ENCODE results near the gene EFHD1.

The EFHD1 gene, protein sequence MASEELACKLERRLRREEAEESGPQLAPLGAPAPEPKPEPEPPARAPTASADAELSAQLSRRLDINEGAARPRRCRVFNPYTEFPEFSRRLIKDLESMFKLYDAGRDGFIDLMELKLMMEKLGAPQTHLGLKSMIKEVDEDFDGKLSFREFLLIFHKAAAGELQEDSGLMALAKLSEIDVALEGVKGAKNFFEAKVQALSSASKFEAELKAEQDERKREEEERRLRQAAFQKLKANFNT

DNA sequence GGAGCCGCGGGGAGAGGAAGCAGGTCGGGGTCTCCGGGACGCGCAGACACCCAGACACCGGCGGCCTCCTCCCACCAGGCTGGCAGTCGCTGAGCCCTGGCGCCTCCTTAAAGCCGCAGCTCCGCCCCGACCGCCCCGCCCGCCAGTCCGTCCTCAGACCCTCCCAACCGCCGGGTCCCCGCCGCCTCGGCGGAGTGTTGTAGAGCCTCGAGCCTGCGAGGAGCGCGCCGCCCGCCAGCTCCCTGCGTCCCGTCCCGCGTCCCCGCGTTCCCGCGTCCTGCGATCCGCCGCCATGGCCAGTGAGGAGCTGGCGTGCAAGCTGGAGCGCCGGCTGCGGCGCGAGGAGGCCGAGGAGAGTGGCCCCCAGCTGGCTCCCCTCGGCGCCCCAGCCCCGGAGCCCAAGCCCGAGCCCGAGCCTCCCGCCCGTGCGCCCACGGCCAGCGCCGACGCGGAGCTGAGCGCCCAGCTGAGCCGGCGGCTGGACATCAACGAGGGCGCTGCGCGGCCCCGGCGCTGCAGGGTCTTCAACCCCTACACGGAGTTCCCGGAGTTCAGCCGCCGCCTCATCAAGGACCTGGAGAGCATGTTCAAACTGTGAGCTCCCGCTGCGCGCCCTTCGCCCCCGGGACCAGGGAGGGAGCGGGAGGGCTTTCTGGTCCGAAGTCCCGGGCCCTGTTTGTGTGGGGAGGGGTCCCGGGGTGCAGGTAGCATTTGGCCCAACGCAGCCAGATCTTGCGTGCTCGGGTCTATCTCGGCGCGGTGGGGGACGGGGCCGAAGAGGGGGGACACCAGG, at the start of gene EFHD1:
Gene EFHD1 (plus strand): TSS at position 192 of the 793 bp plus-strand sequence. CDS start 101 bp downstream, at position 293.
- DNase-seq: peak; percentile 84

DNA sequence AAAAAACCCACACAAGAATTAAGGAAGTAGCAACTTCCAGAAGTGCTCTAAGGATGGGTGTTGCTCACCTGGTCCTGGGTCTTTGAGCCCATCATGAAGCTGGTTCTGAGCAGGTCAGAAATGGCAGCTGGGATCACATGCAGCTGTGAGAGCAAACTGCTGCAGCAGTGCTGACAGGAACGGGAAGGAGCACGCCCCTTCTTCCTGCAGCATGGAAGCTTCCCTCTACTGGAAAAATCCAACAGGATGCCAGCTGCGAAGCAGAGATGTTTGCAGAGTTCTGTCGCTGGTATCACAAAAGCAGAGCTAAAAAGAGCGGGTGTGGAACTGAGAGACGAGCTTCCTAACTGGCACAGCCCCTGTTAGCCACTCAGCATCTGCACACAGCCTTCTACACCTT, 49.2 kb upstream of the EFHD1 start:
- peak; percentile 22 for DNase-seq

DNA sequence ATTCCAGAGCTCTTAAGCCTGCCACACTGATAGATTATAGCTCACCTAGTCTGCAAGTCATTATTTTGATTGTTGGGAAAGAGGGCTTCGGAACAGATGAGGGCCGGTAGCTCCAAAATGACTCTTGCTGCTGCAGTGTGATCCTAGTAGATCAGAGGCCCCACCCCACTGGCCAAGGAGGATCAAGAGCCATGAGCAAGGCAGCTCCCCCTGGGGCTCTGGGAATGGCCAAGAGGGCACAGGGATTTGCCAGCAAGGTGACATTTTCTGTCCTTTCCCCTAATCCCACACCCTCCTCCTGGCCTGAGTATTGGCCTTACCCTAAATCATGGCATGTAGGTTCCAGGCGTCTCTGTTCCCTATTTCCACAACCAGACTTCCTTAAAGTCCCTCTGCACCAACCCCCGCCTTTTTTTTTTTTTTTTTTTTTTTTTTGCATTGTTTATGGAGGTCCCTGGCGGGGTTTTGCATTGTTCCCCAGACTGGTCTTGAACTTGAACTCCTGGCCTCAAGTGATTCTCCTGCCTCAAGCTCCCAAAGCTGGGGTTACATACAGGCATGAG, 46.4 kb upstream of the EFHD1 start:
- DNase-seq: no peak

GRCh38 chr2:232587512-232587911, 45.9 kb upstream of the EFHD1 start:
- DNase-seq: no peak

DNA sequence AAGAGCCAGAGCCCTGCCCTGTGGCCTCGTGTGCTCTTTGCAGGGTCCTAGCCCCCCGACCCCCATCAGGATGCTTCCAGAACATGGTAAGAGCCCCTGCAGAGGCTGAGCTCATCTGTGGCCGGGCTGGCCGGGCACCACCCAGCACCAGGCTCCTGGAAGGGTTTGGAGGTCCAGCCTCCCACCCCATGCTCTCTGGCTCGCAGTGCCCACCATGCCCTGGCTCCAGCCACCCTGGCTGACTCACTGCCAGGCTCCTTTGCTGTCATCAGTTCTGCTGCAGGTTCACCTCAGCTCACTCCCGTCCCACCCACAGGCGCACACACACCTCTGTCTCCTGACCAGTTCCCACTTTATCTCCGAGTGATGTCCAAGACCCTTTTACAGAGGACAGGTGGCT, 45.4 kb upstream of the EFHD1 start:
- DNase-seq: no peak

DNA sequence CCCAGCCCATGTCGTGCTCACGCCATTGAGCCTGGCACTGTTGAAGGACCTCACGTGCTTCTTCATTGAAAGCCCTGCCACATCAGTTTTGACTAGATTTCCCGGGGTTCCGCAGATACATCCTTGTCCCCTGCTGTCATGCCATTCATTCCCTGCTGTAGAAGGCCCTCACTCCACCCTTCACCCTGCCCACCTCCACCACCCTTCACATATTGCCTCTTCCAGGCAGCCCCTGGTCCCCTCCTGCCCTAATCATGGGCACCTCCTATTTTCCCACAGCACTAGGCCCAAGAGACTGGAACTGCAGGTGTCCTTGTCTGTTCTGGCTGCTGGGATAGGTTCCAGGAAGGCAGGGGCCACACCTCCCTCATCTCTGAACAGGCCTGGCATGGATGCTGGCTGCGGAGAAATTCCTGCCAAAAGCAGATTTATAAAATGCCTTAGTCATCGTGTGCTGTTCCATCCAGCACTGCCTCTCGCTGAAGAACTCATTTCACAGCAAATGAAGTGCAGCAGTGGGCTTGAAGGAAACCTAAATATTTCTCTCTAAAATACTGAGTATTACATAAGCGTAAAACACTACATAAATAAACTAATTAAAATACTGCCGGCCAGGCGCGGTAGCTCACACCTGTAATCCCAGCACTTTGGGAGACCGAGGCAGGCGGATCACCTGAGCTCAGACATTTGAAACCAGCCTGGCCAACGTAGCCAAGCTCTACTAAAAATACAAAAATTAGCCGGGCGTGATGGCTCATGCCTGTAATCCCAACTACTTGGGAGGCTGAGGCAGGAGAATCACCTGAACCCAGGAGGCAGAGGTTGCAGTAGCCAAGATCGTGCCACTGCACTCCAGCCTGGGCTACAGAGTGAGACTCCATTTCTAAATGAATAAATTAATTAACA, 44.5 kb upstream of the EFHD1 start:
- DNase-seq: no peak

DNA sequence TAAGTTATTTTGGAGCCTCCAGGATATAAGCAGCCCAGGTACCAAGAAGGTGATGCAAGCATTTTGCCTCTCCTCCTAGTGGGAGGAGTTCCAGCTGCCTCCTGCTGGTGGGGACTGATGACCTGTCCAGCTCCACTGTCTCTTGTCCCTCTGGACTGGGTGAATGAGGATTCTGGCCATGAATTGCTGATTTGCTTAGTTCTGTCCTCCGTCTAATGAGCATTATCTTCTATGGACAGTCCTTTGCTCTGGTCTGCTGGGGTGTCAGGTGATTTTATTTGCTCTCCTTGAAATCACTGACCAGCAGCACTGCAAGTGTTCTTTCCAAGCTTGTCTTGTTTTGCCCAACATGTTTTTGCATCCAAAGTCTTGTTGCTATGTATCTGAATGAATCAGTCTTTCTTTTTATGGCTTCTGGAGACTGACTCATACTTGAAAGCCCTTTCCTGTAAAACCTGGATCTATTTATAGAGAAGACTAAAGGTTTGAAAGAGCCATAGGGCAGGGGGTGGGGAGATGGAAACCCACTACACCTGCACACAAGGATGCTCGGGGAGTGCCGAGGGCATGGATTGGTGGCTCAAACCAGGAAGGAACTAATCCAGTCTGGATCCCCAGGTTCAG, 40.5 kb upstream of the EFHD1 start:
- no peak for DNase-seq

DNA sequence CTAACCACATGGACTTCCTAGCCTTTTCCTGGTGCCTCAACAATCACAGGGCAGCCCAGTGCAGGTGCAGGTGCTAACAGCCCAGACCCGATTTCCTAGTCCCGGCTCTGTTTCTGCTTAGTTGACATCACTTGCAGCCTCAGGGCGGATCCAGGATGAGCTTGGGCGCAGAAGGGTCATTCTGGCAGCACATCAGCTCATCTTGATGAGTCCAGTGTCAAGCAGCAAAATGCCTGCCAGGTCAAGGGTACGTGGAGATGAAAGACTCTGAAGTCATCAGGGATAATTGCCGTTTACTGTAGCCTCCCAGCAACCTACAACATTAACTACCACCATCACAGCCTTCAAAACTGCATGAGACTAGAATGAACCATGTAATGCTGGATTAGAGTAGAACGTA, 39.4 kb upstream of the EFHD1 start:
- DNase-seq: peak; percentile 7

DNA sequence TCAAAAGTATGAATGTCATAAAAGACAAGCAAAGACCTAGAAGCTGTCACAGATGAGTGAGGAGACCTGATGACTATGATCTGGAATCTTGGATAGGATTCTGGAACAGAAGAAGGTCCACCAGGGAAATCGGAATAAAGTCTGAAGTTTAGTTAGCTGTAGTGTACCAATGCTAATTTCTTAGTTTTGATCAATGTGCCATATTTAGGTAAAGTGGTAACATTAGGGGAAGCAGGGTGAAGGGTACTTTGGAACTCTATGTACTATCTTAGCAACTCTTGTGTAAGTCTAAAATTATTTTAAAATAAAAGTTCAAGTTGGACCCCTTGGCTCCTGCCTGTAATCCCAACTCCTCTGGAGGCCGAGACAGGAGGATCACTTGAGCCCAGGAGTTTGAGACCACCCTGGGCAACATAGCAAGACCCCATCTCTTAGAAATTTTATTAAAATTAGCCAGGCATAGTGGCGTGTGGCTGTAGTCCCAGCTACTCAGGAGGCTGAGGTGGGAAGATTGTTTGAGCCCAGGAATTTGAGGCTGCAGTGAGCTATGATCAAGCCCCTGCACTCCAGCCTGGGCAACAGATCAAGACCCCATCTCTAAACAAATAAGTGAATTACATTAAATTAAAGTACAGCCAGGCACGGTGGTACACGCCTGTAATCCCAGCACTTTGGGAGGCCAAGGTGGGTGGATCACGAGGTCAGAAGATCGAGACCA, 35.9 kb upstream of the EFHD1 start:
- DNase-seq: no peak

DNA sequence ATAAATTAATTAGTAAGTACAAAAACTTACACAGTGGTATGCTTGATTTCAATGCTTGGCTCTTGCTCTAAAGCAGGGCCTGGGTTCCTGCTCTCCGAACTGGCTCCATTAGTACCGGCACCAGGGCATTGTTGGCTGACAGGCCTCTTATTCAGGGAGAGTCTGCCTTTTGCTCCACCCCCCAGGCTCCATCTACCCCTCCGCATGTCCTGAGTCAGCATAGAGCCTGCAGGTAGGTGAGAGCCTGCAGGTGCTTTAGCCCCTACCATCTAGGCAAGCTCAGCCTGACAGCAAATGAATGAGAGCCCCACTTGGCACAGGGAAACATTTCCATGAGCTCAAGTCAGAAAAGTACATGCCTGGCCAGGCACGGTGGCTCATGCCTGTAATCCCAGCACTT, 35.1 kb upstream of the EFHD1 start:
- DNase-seq: no peak

GRCh38 chr2:232600053-232600773, 33.2 kb upstream of the EFHD1 start:
- DNase-seq: no peak

DNA sequence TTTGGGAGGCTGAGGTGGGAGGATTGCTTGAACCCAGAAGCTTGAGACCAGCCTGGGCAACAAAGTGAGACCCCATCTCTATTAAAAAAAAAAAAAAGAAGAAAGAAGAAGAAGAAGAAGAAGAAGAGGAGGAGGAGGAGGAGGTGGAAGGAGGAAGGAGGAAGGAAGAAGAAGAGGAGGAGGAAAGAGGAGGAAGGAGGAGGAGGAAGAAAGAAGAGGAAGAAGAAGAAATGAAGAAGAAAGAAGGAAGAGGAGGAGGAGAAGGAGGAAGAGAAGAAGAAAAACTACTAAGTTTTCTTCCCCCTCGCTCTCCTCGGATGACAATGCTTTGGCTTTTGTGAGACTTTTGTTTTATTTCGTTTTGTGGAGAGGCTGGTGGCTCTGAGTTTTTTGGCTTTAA, 30.1 kb upstream of the EFHD1 start:
- no peak for DNase-seq

- no peak for DNase-seq
Measured at GRCh38 chr2:232604535-232604934, 28.9 kb upstream of the EFHD1 start.

GRCh38 chr2:232607011-232607410, 26.4 kb upstream of the EFHD1 start:
- DNase-seq: no peak

DNA sequence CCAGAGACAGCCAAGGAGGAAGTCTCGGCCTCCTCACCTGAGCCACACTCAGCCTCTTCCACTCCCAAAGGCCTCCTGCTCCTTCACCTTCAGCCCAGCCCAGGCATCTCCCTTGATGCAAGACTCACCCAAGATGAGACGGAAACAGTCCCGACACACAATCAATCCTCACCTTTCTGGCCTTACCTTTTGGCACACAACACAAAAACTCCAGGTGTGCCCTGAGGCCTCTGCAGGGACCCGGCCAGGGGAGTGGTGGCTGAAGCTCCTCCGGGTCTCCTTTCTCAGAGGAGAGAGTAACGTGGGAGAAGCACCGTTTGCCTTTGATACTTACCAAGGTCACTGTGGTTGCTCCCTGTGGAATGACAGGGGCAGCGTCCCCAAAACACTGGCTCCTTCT, 23.8 kb upstream of the EFHD1 start:
- DNase-seq: no peak

DNA sequence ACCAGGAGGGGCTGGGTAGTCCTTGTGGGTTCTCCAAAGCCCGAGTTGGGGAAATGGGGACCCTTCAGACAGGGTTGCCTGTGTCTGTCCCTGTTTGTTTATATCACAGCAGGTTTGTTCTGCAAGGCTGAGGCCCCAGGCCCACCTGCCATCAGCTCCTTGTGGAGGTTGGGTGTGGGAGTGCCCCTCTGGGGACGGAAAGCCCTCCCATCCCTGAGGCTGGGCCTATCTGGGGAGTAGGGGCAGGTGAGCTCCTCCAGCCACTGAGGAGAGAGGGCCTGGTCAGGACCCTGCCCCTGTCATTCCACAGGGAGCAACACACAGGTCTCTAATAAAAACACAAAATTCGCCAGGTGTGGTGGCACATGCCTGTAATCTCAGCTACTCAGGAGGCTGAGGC, 23.3 kb upstream of the EFHD1 start:
- DNase-seq: no peak

GRCh38 chr2:232611061-232611460, 22.3 kb upstream of the EFHD1 start:
- no peak for DNase-seq

- DNase-seq: peak; percentile 74
Measured at GRCh38 chr2:232611559-232612218, 21.7 kb upstream of the EFHD1 start.

DNA sequence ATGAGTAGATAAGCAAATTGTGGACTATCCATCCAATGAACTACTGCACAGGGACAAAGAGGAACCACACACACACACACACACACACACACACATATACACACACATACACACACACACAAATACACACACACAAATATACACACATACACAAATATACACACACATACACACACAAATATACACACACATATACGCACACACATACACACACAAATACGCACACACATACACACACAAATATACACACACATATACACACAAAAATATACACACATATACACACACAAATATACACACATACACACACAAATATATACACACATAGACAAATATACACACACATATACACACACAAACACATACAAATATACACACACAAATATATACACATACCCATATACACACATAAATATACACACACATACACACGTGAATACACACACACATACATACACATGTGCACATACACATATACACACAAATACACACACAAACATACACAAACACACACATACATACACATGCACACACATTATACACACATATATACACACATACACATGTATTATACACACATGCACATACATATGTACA, 19.8 kb upstream of the EFHD1 start:
- DNase-seq: no peak

GRCh38 chr2:232615339-232615738, 18.1 kb upstream of the EFHD1 start:
- no peak for DNase-seq
